SK-N-SH (cell line): ENCODE results near the gene SELENOM. TPM values are rescaled to one million over a fixed set of nuclear protein-coding genes. Genes with fewer than 3 reads are reported as not detected.

Source experiments
- CTCF ChIA-PET: fragments of 300-600, 350-600 bp; formaldehyde crosslinking; extraction: SDS; loops from one replicate; lab custom pipeline; 2021; lab: Yijun Ruan, JAX
- POLR2A ChIA-PET: fragments of 350-600 bp; sonication (Branson Sonifier 250); formaldehyde crosslinking; extraction: SDS; loops from one replicate; lab custom pipeline; 2020; ENCODE audit warnings: antibody characterized with exemption, inconsistent platforms; lab: Yijun Ruan, JAX
- DNase-seq: peaks from one replicate; pipeline ENCODE4 v3.0.0; 2012
- H2AFZ ChIP-seq: fragments of 200-600 bp; sonication (generic); 2 replicates; pipeline ENCODE4 v1.8.1; 2016; ENCODE audit warnings: antibody characterized with exemption, mild to moderate bottlenecking, low read depth
- H3F3A ChIP-seq: fragments of 200-600 bp; sonication (generic); replicated peaks from 2 replicates; pipeline ENCODE3; 2016; ENCODE audit warnings: antibody characterized with exemption, mild to moderate bottlenecking; ENCODE audit not compliant: insufficient read depth
- H3K27ac ChIP-seq, 2 experiments: fragments of 200-500 bp in 1 of 2; fragments of 200-600 bp in 1 of 2; sonication (Bioruptor generic) in 1 of 2; sonication (generic), shearing (Covaris generic) in 1 of 2; 2 replicates each; pipeline versions ENCODE4 v1.5.1 to v1.6.1; 2014 to 2016; ENCODE audit warnings: low read depth in 2 of 2, inconsistent platforms in 1 of 2, low read length in 1 of 2, mild to moderate bottlenecking in 1 of 2, mixed read lengths in 1 of 2
- H3K27me3 ChIP-seq: fragments of 200-600 bp; sonication (generic), shearing (Covaris generic); 2 replicates; pipeline ENCODE4 v1.6.1; 2016; ENCODE audit warnings: mixed run types; ENCODE audit not compliant: insufficient read depth
- H3K36me3 ChIP-seq, 2 experiments: fragments of 200-500 bp in 1 of 2; fragments of 200-600 bp in 1 of 2; sonication (Bioruptor generic) in 1 of 2; sonication (generic) in 1 of 2; replicated peaks in 1 of 2; 2 replicates each; pipeline versions ENCODE3 to v1.5.1; 2014 to 2016; ENCODE audit warnings: low read length in 1 of 2, mild to moderate bottlenecking in 1 of 2; ENCODE audit not compliant: insufficient read depth in 2 of 2, control insufficient read depth in 1 of 2
- H3K4me1 ChIP-seq, 2 experiments: fragments of 200-500 bp in 1 of 2; fragments of 200-600 bp in 1 of 2; sonication (Bioruptor generic) in 1 of 2; sonication (generic), shearing (Covaris generic) in 1 of 2; 2 replicates each; pipeline versions ENCODE4 v1.5.1 to v1.6.1; 2014 to 2016; ENCODE audit warnings: low read depth in 1 of 2, low read length in 1 of 2, mixed run types in 1 of 2; ENCODE audit not compliant: insufficient read depth in 2 of 2, control insufficient read depth in 1 of 2
- H3K4me2 ChIP-seq: fragments of 200-600 bp; sonication (generic), shearing (Covaris generic); 2 replicates; pipeline ENCODE4 v1.6.1; 2017; ENCODE audit warnings: mixed run types
- H3K4me3 ChIP-seq, 2 experiments: fragments of 200-500 bp in 1 of 2; fragments of 200-600 bp in 1 of 2; sonication (Bioruptor generic) in 1 of 2; sonication (generic), shearing (Covaris generic) in 1 of 2; 2 replicates each; pipeline versions ENCODE4 v1.5.1 to v1.8.1; 2014 to 2016; ENCODE audit warnings: low read depth in 2 of 2, inconsistent platforms in 1 of 2, low read length in 1 of 2, mild to moderate bottlenecking in 1 of 2, mixed read lengths in 1 of 2, moderate library complexity in 1 of 2
- H3K79me2 ChIP-seq: fragments of 200-600 bp; sonication (generic); 2 replicates; pipeline ENCODE4 v1.8.1; 2017; ENCODE audit warnings: mild to moderate bottlenecking; ENCODE audit not compliant: insufficient read depth
- H3K9ac ChIP-seq: fragments of 200-600 bp; sonication (generic); 2 replicates; pipeline ENCODE4 v1.6.1; 2017; ENCODE audit warnings: mixed run types
- H3K9me2 ChIP-seq: fragments of 200-600 bp; sonication (generic); 2 replicates; pipeline ENCODE4 v1.6.1; 2017; ENCODE audit warnings: mixed run types
- H3K9me3 ChIP-seq: fragments of 200-600 bp; sonication (generic); 2 replicates; pipeline ENCODE4 v1.6.1; 2017; ENCODE audit warnings: mixed run types, mild to moderate bottlenecking, moderate library complexity
- H4K20me1 ChIP-seq: fragments of 200-600 bp; sonication (generic); 2 replicates; pipeline ENCODE4 v1.6.1; 2017; ENCODE audit warnings: mild to moderate bottlenecking, mixed run types; ENCODE audit not compliant: insufficient read depth
- FOSL2 ChIP-seq: IDR thresholded peaks from 2 replicates; pipeline ENCODE4 v1.4.0; 2012; ENCODE audit warnings: low read depth, mild to moderate bottlenecking, moderate library complexity, borderline replicate concordance
- FOXJ3 ChIP-seq: sonication (generic); formaldehyde crosslinking; IDR thresholded peaks from 2 replicates; pipeline ENCODE4 v1.5.1; 2020; ENCODE audit warnings: mild to moderate bottlenecking, missing genetic modification reagents
- FOXM1 ChIP-seq: IDR thresholded peaks from 2 replicates; pipeline ENCODE4 v1.4.0; 2012; ENCODE audit warnings: low read depth, mild to moderate bottlenecking
- GATA2 ChIP-seq: sonication (generic); formaldehyde crosslinking; IDR thresholded peaks from 2 replicates; pipeline ENCODE4 v1.5.0; 2020; ENCODE audit warnings: mild to moderate bottlenecking, missing genetic modification reagents
- IRF3 ChIP-seq: fragments of 150-350 bp; IDR thresholded peaks from 2 replicates; pipeline ENCODE4 v1.6.1; 2016; ENCODE audit warnings: mild to moderate bottlenecking, low read depth, low read length
- JUND ChIP-seq: IDR thresholded peaks from 2 replicates; pipeline ENCODE4 v1.4.0; 2012
- MAX ChIP-seq: IDR thresholded peaks from 2 replicates; pipeline ENCODE4 v1.4.0; 2012; ENCODE audit warnings: low read depth
- MEF2A ChIP-seq: IDR thresholded peaks from 2 replicates; pipeline ENCODE4 v1.4.0; 2012; ENCODE audit warnings: low read depth, borderline replicate concordance
- NFIC ChIP-seq: IDR thresholded peaks from 2 replicates; pipeline ENCODE4 v1.4.0; 2012; ENCODE audit warnings: borderline replicate concordance
- PBX3 ChIP-seq: IDR thresholded peaks from 2 replicates; pipeline ENCODE4; 2012
- POLR2AphosphoS5 ChIP-seq: IDR thresholded peaks from 2 replicates; pipeline ENCODE4 v1.6.1; 2012; ENCODE audit warnings: low read depth, low read length
- RAD21 ChIP-seq: IDR thresholded peaks from 2 replicates; pipeline ENCODE4 v1.6.1; 2012; ENCODE audit warnings: mild to moderate bottlenecking, low read length
- RCOR1 ChIP-seq: fragments of 150-350 bp; IDR thresholded peaks from 2 replicates; pipeline ENCODE4 v1.6.1; 2017; ENCODE audit warnings: antibody characterized with exemption, low read length
- SMC3 ChIP-seq: IDR thresholded peaks from 2 replicates; pipeline ENCODE4 v1.6.1; 2012; ENCODE audit warnings: low read depth, low read length, improper control_type of control experiment
- TAF1 ChIP-seq: IDR thresholded peaks from 2 replicates; pipeline ENCODE4 v1.6.1; 2012; ENCODE audit warnings: low read depth, mild to moderate bottlenecking, low read length, moderate library complexity, borderline replicate concordance
- USF1 ChIP-seq: IDR thresholded peaks from 2 replicates; pipeline ENCODE4 v1.4.0; 2012; ENCODE audit warnings: low read depth, borderline replicate concordance
- YY1 ChIP-seq: IDR thresholded peaks from 2 replicates; pipeline ENCODE4 v1.4.0; 2012; ENCODE audit warnings: low read depth, mild to moderate bottlenecking
- ZBTB33 ChIP-seq: IDR thresholded peaks from 2 replicates; pipeline ENCODE4 v1.4.0; 2012; ENCODE audit warnings: low read depth, borderline replicate concordance
- WGBS: methylation state at CpG from one replicate; pipeline ENCODE4 v1.1.6; 2017; ENCODE audit warnings: low lambda C conversion rate; 5-methylcytosine and 5-hydroxymethylcytosine counted together
- polyA plus RNA-seq, 3 experiments: library from polyadenylated mRNA; depleted of rRNA; stranded (reverse); fragments of >200 nt; gene quantifications; 2 replicates each; pipeline ENCODE4 v1.2.3, GENCODE V29; 2012

The SELENOM gene
- polyA plus RNA-seq, 1 of the 3 experiments (the other 2 are of a cell fraction): 117 TPM

GRCh38 chr22:31102441-31103081 lies 4.8 kb downstream of the SELENOM start:
- WGBS: 67% methylated on average over 7 of the region's 8 CpGs
- H3K9me3 ChIP-seq: no peaks in the 10 kb centered on the region
- POLR2A ChIA-PET: interaction anchor here (0.6 kb wide), 1 partner anchor 138 kb away, joined by 4 read pairs; no protein-coding TSS in a partner anchor
- no peaks in the 10 kb centered on the region for H4K20me1 ChIP-seq
- DNase-seq: no peak
- H3K79me2 ChIP-seq: peaks cover 13% of the 10 kb centered on the region; the same call in 1 of the 2 replicates
- H3K4me1 ChIP-seq: peaks cover 0 to 13% of the 10 kb centered on the region in 2 experiments; a peak in 1 of 4 replicates
- peaks cover 26% of the 10 kb centered on the region for H3F3A ChIP-seq
- H3K36me3 ChIP-seq: peaks cover 4 to 25% of the 10 kb centered on the region in 2 experiments
- H3K27ac ChIP-seq: peak overlapping the region in 1 of 2 experiments; percentile 71; a peak in 2 of 4 replicates
- H3K27me3 ChIP-seq: no peaks in the 10 kb centered on the region
- no peak overlapping the region; the same call in 1 of the 2 replicates for H3K4me2 ChIP-seq
- TF ChIP-seq IRF3 (no peak), JUND (peak; percentile 42; the same call in 1 of the 2 replicates), POLR2AphosphoS5 (0 out of 2 replicates have a peak, but pooled peaks have one; percentile 29), FOSL2 (peak; percentile 53; the same call in 1 of the 2 replicates), PBX3 (0 out of 2 replicates have a peak, but pooled peaks have one; percentile 11)
- H3K4me3 ChIP-seq: no peak overlapping the region
- no peak overlapping the region; the same call in 1 of the 2 replicates for H3K9ac ChIP-seq
- no peaks in the 10 kb centered on the region for H3K9me2 ChIP-seq
- H2AFZ ChIP-seq: no peak overlapping the region
- CTCF ChIA-PET: interaction anchor here (1.2 to 2.5 kb wide), 5 partner anchors 12 to 54 kb away, joined by 4 to 10 read pairs (median 4); no protein-coding TSS in a partner anchor

GRCh38 chr22:31100762-31101525 lies 6.4 kb downstream of the SELENOM start:
- Histone ChIP-seq H3K4me2 (no peak overlapping the region), H3K27ac (peak overlapping the region in 1 of 2 experiments; percentile 71; a peak in 1 of 4 replicates), H3K79me2 (peaks cover under 1% of the 10 kb centered on the region; the same call in 1 of the 2 replicates), H3K9ac (no peak overlapping the region), H4K20me1 (no peaks in the 10 kb centered on the region), H3K27me3 (no peaks in the 10 kb centered on the region), H3K4me1 (peaks cover 0 to 2% of the 10 kb centered on the region in 2 experiments; a peak in 1 of 4 replicates), H3K9me3 (no peaks in the 10 kb centered on the region), H2AFZ (no peak overlapping the region), H3F3A (peaks cover 26% of the 10 kb centered on the region), H3K9me2 (no peaks in the 10 kb centered on the region), H3K36me3 (peaks cover 4 to 33% of the 10 kb centered on the region in 2 experiments), H3K4me3 (no peak overlapping the region)
- no peak for DNase-seq
- CTCF ChIA-PET: interaction anchor here (1.3 to 1.8 kb wide), 2 partner anchors 13 to 16 kb away, joined by 4 to 6 read pairs; no protein-coding TSS in a partner anchor
- POLR2A ChIA-PET: no interaction called here
- WGBS: 88% methylated on average over 17 of the region's 18 CpGs
- TF ChIP-seq TAF1 (no peak), YY1 (no peak), MAX (no peak), POLR2AphosphoS5 (no peak), FOXJ3 (CRISPR knock-in tag) (no peak), ZBTB33 (no peak), RAD21 (no peak), RCOR1 (no peak), SMC3 (no peak), JUND (no peak), USF1 (no peak), GATA2 (CRISPR knock-in tag) (no peak), NFIC (no peak), FOXM1 (no peak), MEF2A (no peak)
